ENCODE data around the gene HTR5A.
A peak's percentile ranks its signal among the peaks of the same experiment; 100 is the strongest.
"Not testable (repeated sequence)": the region's sequence is repeated elsewhere in the genome, so short reads cannot be mapped to it uniquely, and the experiment has no call there.

HTR5A gene

DNA sequence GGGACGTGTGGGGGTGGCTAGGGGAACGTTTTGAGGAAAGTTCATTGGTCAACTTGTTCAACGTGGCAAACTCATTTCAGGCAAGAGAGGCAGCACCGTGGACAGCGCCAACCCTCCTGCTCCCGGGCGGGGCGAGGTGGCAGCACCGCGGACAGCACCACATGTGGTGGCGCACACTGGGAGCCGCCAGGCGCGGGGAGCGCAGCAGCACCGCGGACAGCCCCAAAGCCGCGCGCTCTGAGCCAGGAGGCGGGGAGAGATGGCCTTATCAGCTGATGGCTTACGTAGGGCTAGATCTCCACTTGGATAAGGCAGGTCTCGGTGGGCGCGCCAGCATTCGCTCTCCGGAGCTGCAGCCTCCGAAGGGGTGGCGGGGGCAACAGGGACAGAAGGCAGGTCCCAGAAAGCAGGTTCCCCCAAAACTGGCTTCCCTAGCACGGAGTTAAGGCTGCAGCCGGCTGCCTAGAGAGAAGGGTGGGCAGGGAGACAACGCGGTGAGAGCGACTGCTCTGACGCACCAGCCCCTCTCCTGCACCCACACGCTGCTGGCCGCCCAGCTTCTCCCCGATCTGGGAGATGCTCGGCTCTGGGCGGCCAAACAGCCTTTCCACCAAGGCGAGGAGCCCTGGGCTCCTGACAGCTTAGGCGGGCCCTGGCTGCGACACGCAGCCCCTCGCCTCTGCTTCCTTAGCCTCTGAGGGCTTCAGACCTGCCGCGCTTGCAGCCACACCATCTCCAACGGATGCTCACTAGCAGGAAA lies at the start of gene HTR5A:
TSS of gene HTR5A (plus strand) at position 333 of the 760 bp plus-strand sequence. CDS start 576 bp downstream, outside the sequence.
- DNase-seq: peak; percentile 39

GRCh38 chr7:155020996-155021395 lies 49.1 kb upstream of the HTR5A start:
- DNase-seq: no peak

DNA sequence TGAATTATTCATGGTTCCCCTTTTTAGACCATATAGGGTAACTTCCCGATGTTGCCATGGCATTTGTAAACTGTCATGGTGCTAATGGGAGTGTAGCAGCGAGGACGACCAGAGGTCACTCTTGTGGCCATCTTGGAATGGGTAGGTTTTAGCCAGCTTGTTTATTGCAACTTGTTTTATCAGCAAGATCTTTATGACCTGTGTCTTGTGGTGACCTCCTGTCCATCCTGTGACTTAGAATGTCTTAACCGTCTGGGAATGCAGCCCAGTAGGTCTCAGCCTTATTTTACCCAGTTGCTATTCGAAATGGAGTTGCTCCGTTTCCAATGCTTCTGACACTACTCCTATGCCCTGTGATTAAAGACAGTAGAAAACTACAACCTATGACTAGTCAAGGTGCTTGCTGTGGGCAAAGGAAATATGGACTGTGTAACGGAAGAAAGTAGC lies 48.4 kb upstream of the HTR5A start:
- DNase-seq: no peak

DNA sequence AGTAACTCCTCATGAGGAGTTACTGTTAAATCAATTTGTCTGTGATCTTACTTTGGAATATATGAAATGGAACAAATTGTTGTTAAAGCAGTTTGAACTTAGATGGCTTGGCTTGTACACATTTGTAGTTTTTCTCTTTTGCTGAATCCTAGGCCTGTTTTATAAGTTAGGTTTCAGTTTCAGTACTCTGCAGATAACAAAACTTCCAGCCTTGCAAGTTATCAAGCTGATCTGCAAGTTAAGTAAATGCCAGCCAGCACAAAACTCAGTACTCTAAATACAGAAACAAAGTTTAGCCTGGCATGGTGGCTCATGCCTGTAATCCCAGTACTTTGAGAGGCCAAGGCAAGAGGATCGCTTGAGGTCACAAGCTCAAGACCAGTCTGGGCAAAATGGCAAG lies 42.2 kb upstream of the HTR5A start:
- no peak for DNase-seq

DNA sequence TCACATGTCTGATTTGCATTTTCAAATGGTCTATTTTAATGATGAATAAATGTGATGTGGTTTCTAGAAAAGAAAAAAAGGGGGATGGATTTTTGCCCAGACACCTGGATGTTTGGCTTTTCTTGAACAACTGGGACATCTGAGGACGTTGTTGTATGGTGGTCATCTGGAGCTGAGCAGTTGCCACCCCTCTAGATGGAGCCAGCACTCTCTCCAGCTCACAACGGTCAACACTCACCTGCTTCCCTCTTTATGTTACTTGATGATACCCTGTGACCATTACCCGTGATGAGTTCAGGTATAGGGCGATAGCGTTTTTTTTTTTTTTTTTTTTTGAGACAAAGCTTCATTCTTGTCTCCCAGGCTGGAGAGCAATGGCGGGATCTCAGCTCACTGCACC lies 37.1 kb upstream of the HTR5A start:
- DNase-seq: no peak

GRCh38 chr7:155034495-155034894 lies 35.6 kb upstream of the HTR5A start:
- not testable (repeated sequence) for DNase-seq

DNA sequence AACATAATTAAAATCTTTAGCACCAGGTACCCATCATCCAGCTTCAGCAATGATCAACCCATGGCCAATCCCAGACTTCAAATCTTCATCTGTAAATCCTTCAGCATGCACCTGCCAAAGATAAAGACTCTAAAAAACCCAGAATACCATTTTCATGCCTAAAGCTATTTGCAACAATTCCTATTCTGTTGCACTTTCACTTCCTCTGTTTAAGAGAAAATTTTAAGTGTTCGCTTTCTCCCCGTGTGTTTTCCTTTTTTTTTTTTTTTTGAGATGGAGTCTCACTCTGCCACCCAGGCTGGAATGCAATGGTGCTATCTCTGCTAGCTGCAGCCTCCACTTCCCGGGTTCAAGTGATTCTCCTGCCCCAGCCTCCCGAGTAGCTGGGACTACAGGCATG lies 31.8 kb upstream of the HTR5A start:
- DNase-seq: no peak

- DNase-seq: no peak
Observed at GRCh38 chr7:155043756-155044155, 26.4 kb upstream of the HTR5A start.

DNA sequence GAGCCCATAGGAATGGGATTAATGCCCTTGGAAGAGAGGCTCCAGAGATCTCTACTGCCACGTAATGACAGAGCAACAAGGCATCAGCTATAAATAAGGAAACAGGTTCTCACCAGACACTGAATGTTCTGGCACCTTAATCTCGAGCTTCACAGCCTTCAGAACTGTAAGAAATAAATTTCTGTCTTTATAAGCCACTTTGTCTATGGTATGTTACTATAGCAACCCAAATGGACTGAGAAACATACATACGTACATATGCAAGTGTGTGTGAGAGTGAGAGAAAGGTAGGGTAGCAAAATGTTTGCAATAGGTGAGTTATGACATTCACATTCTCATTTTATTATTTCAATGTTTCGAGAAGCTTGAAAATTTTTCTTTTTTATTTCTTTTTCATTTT lies 22.1 kb upstream of the HTR5A start:
- DNase-seq: no peak

- DNase-seq: no peak
Observed at GRCh38 chr7:155051355-155051754, 18.8 kb upstream of the HTR5A start.

DNA sequence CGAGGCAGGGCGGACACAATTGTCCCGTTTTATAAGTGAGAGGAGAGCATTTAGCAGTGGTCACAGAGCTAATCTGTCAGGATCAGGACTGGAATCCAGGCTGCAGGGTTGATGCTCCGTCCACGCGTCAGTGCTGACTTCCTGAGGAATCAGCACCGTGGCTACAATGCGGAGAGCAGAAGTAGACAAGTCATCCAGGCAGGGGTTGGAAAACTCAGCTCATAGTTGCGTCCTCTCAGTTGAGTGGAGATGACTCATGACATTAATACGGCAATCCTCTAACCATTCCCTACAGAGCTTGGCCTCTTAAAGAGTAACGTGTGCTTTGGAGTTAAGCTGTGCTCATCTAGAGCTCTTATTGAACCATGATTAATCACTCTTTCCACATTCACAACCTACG lies 17.1 kb upstream of the HTR5A start:
- DNase-seq: no peak

DNA sequence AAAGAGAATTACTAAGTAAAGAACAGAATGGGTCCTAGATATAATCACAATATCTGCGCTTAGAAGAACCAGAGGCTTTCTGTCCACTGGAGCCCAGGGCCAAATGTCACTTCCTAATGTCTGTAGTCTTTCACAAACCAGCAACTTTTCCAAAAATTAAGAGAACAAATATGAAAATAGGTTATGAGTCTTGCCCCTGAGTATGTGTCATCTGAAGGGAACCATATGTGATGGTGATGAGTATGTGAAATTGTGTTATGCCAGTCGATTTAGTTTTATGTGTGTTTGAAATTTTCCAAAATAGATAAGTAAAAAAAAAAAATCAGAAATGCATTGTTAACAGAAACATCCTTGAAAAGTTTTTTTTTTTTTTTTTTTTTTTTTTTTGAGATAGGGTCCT lies 15.4 kb upstream of the HTR5A start:
- no peak for DNase-seq

DNA sequence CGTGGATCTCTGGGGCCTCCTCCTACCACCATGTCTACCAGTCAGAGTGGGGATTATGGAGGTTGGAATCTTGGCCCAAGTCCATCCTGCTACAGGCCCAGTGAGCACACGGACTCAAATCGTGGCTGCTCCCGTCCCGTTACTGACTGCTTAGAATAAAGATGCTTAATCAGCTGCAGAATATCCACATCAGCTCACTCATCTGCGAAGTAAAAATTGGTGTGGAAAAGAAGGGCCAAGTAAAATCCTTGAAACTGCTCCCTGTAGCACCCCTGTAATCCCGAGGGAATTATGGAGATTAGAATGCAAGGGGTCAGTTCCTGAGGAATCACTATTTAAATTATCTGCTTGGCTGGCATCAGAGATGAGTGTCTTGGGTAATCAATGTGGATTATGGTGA lies 13.0 kb upstream of the HTR5A start:
- no peak for DNase-seq

GRCh38 chr7:155058896-155059295 lies 11.2 kb upstream of the HTR5A start:
- no peak for DNase-seq

DNA sequence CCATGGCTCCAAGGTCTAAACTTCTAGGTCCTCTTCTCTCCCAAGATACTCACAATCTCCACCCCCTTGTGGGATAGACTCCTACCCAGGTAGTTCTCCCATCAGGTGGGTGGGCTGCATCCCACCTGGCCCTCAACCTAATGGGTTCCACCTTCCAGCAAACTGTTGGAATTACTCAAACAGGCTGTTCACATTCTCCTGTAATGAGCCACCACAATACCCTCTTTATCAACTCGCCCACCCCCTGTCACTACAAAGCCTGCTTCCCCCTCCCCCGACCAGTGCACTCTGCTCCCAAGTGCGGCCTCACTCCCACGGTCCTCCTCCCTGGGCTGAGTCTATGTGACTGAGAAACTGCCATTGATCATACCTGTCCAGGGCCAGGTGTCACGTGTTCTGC lies 10.4 kb upstream of the HTR5A start:
- DNase-seq: no peak

GRCh38 chr7:155062411-155062810 lies 7.7 kb upstream of the HTR5A start:
- no peak for DNase-seq

DNA sequence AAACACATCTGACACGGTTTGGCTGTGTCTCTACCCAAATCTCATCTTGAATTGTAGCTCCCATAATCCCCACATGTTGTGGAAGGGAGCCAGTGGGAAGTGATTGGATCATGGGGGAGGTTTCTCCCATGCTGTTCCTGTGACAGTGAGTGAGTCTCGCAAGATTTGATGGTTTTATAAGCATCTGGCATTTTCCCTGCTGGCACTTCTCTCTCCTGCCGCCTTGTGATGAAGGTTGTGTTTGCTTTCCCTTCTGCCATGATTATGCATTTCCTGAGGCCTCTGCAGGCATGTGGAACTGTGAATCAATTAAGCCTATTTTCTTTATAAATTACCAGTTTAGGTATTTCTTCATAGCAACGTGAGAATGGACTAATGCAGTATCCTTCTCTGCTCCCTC lies 5.9 kb upstream of the HTR5A start:
- DNase-seq: no peak

DNA sequence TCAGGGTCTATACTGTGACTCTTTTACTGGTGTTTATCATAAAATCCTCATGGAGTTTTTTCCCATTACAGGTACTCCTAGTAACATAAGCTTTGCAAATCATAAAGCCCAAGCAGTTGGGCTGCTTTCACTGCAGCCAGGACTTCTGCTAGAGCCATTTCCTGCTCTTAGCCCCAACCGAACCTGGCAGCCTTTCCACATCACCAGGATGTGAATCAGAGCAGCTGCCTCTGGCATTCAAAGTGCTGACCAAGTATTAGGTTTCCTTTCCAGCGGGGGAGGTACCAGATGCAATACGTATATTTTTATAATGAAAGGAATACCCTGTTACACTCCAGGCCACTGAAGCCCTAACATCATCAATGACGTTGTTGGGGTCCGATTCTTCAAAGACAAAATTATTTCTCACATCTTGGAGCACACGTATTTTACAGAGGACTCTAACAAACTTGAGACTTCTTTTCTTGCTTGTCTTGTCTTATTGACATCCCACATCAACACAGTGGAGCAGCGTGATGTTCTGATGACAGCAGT lies 3.6 kb upstream of the HTR5A start:
- DNase-seq: no peak

GRCh38 chr7:155071121-155071651 lies 1.1 kb downstream of the HTR5A start:
- no peak for DNase-seq

GRCh38 chr7:155071916-155072571 lies 1.9 kb downstream of the HTR5A start:
- no peak for DNase-seq

DNA sequence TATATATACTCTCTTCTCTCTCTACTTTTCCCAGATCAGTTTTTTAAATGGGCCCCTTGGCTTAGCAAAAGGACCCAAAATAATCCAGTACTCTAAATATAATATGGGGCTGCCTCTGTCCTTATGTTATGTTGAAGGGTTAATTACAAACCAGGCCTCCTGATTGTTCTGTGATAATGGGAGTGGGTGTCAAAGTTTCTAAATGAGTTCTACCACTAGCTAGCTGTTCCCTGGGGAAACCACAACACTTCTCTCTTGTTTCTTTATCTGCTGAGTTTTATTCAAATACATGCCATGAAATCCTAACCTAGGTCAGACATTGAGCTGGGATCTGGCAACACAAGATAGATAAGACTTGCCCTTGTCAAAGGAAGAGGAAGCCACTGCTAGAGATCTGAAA lies 3.8 kb downstream of the HTR5A start:
- no peak for DNase-seq

DNA sequence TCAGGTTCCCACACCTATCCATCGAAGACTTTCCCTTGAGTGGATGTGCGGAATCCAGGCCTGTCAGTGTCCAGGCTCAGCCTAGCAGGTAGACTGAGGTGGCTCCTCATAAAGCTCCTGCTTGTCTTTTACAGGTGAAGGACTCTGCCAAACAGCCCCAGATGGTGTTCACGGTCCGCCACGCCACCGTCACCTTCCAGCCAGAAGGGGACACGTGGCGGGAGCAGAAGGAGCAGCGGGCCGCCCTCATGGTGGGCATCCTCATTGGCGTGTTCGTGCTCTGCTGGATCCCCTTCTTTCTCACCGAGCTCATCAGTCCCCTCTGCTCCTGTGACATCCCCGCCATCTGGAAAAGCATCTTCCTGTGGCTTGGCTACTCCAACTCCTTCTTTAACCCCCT lies 13.9 kb downstream of the HTR5A start:
- DNase-seq: no peak

- no peak for DNase-seq
Observed at GRCh38 chr7:155084969-155085368, 14.8 kb downstream of the HTR5A start.

DNA sequence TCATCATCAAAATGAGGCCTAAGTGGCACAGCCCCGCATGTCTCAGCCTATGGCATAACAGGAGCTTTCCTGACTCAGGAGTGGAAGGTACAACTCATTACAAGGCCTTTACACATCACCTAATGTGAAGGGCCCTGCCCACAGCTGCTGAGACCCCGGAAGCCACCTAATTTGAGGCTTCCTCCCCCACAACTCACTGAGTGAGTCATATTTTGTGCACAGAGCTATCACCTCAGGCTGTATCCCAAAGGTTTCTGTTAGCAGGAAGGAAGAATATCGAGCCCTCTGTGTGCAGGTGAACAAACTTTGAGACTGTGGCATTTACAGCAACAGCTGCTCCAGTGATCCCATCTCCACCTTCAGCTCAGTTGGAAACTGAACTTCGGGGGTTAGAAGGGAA lies 20.6 kb downstream of the HTR5A start:
- no peak for DNase-seq
